HEK293 (cell line): ENCODE results near the gene CKM.

ENCODE experiments used
- CTCF ChIA-PET: fragments of 350-600 bp; formaldehyde crosslinking; extraction: SDS; loops from one replicate; lab custom pipeline; 2021; ENCODE audit warnings: antibody characterized with exemption; lab: Yijun Ruan, JAX
- POLR2A ChIA-PET: fragments of 300-600 bp; formaldehyde crosslinking; extraction: SDS; loops from one replicate; lab custom pipeline; 2020; ENCODE audit warnings: antibody characterized with exemption, inconsistent platforms; lab: Yijun Ruan, JAX
- H3K27ac ChIP-seq: fragments of 200-500 bp; sonication (Bioruptor generic); 2 replicates; pipeline ENCODE4 v1.5.1; 2014; ENCODE audit warnings: low read depth, low read length, control low read depth, inconsistent platforms; ENCODE audit errors: extremely low read depth
- H3K36me3 ChIP-seq, 2 experiments: fragments of 200-500 bp in 1 of 2; sonication (Bioruptor generic) in 1 of 2; 1 replicate in 1 of 2; 2 replicates in 1 of 2; pipeline ENCODE4 v1.5.1; 2014 to 2017; ENCODE audit warnings: inconsistent platforms in 2 of 2, low read length in 2 of 2; ENCODE audit not compliant: control insufficient read depth in 2 of 2, insufficient read depth in 1 of 2
- H3K4me1 ChIP-seq: fragments of 200-500 bp; sonication (Bioruptor generic); 2 replicates; pipeline ENCODE4 v1.5.1; 2014; ENCODE audit warnings: mild to moderate bottlenecking, low read length, inconsistent platforms; ENCODE audit not compliant: control insufficient read depth, insufficient read depth
- H3K4me3 ChIP-seq: 2 replicates; pipeline ENCODE4 v1.5.1; 2011; ENCODE audit warnings: low read depth, mild to moderate bottlenecking, control low read depth, low read length, moderate library complexity
- H3K9me3 ChIP-seq: fragments of 200-500 bp; sonication (Bioruptor generic); 2 replicates; pipeline ENCODE4 v1.5.1; 2014; ENCODE audit warnings: low read depth, low read length, inconsistent platforms; ENCODE audit not compliant: control insufficient read depth, insufficient read depth
- HOXC10 ChIP-seq: sonication (generic); formaldehyde crosslinking; IDR thresholded peaks from 2 replicates; pipeline ENCODE4 v1.8.1; 2023; ENCODE audit warnings: mild to moderate bottlenecking, missing genetic modification reagents
- KLF1 ChIP-seq: fragments of 450-650 bp; formaldehyde crosslinking; IDR thresholded peaks from 2 replicates; pipeline ENCODE4 v1.5.1; 2016; ENCODE audit warnings: missing biosample characterization, missing genetic modification characterization
- YY1 ChIP-seq: fragments of 450-650 bp; formaldehyde crosslinking; IDR thresholded peaks from 2 replicates; pipeline ENCODE4 v1.5.1; 2018; ENCODE audit warnings: missing biosample characterization, missing genetic modification characterization
- ZBTB20 ChIP-seq: fragments of 450-650 bp; formaldehyde crosslinking; IDR thresholded peaks from 2 replicates; pipeline ENCODE4 v1.5.1; 2016; ENCODE audit warnings: missing biosample characterization, missing genetic modification characterization
- ZNF121 ChIP-seq: fragments of 450-650 bp; formaldehyde crosslinking; IDR thresholded peaks from 2 replicates; pipeline ENCODE4 v1.5.1; 2016; ENCODE audit warnings: missing biosample characterization, missing genetic modification characterization
- ZNF155 ChIP-seq: fragments of 450-650 bp; formaldehyde crosslinking; IDR thresholded peaks from 2 replicates; pipeline ENCODE4 v1.5.1; 2016; ENCODE audit warnings: missing biosample characterization, missing genetic modification characterization
- ZNF324 ChIP-seq: fragments of 450-650 bp; formaldehyde crosslinking; IDR thresholded peaks from 2 replicates; pipeline ENCODE4 v1.5.1; 2016; ENCODE audit warnings: missing biosample characterization, missing genetic modification characterization
- ZNF707 ChIP-seq: fragments of 450-650 bp; formaldehyde crosslinking; IDR thresholded peaks from 2 replicates; pipeline ENCODE4 v1.5.1; 2016; ENCODE audit warnings: missing biosample characterization, missing genetic modification characterization
- ZNF747 ChIP-seq: fragments of 450-650 bp; formaldehyde crosslinking; IDR thresholded peaks from 2 replicates; pipeline ENCODE4 v1.5.1; 2016; ENCODE audit warnings: missing biosample characterization, missing genetic modification characterization
- ZNF76 ChIP-seq: fragments of 450-650 bp; formaldehyde crosslinking; IDR thresholded peaks from 2 replicates; pipeline ENCODE4; 2016; ENCODE audit warnings: low read depth, missing biosample characterization, missing genetic modification characterization, borderline replicate concordance
- ZNF791 ChIP-seq: fragments of 450-650 bp; formaldehyde crosslinking; IDR thresholded peaks from 2 replicates; pipeline ENCODE4 v1.5.1; 2016; ENCODE audit warnings: missing biosample characterization, missing genetic modification characterization
- ZSCAN16 ChIP-seq: fragments of 450-650 bp; formaldehyde crosslinking; IDR thresholded peaks from 2 replicates; pipeline ENCODE4 v1.5.1; 2016; ENCODE audit warnings: missing biosample characterization, missing genetic modification characterization

Gene CKM

GRCh38 chr19:45256836-45257235, 65.8 kb downstream of the CKM start:
- H3K4me1 ChIP-seq, result peaks cover 3% of the 10 kb centered on the region; the same call in 1 of the 2 replicates
- CTCF ChIA-PET, result interaction anchor here (0.6 to 1.0 kb wide), 6 partner anchors 8 to 229 kb away, joined by 3 to 6 read pairs (median 3); no protein-coding TSS in a partner anchor
- peak; percentile 92 for TF ChIP-seq ZNF121 (tag by site-specific recombination)
- no peak for TF ChIP-seq KLF1 (tag by site-specific recombination)
- no peak for TF ChIP-seq HOXC10 (CRISPR knock-in tag)
- TF ChIP-seq ZNF76 (tag by site-specific recombination), result no peak
- TF ChIP-seq ZNF791, result no peak
- TF ChIP-seq ZSCAN16, result 0 out of 2 replicates have a peak, but pooled peaks have one; percentile 20
- no peak for TF ChIP-seq ZBTB20 (tag by site-specific recombination)
- no peak for TF ChIP-seq ZNF707
- no peak for TF ChIP-seq ZNF155 (tag by site-specific recombination)
- no peak for TF ChIP-seq YY1
- TF ChIP-seq ZNF747 (tag by site-specific recombination), result no peak
- TF ChIP-seq ZNF324 (tag by site-specific recombination), result no peak
- TF ChIP-seq, all 188 proteins: peak for 2
- Histone ChIP-seq H3K36me3 (peaks cover 17 to 32% of the 10 kb centered on the region in 2 experiments), H3K27ac (no peak overlapping the region), H3K9me3 (no peaks in the 10 kb centered on the region), H3K4me3 (no peak overlapping the region)
- POLR2A ChIA-PET, result interaction anchor here (0.6 to 0.8 kb wide), 3 partner anchors 18 to 254 kb away, joined by 5 to 9 read pairs (median 6); no protein-coding TSS in a partner anchor
